Peyer's patch (tissue), 4 donors: ENCODE measurements around the gene ARMC2.

Experiments
- POLR2A ChIP-seq, 2 donors: fragments of 450-650 bp; IDR thresholded peaks; one replicate each; pipeline ENCODE4 v1.5.1; 2017; ENCODE audit warnings: antibody characterized with exemption in 2 of 2, mild to moderate bottlenecking in 2 of 2, moderate library complexity in 2 of 2
- TF ChIP-seq, protein P1 (sequence below), 6 experiments: fragments of 450-650 bp in 4 of 6; fragments of 200-600 bp in 2 of 6; sonication (generic) in 1 of 6; IDR thresholded peaks; one replicate each; pipeline ENCODE4 v1.5.1; 2017 to 2019; ENCODE audit warnings: antibody characterized with exemption in 6 of 6, mild to moderate bottlenecking in 3 of 6, moderate library complexity in 1 of 6

DNA sequence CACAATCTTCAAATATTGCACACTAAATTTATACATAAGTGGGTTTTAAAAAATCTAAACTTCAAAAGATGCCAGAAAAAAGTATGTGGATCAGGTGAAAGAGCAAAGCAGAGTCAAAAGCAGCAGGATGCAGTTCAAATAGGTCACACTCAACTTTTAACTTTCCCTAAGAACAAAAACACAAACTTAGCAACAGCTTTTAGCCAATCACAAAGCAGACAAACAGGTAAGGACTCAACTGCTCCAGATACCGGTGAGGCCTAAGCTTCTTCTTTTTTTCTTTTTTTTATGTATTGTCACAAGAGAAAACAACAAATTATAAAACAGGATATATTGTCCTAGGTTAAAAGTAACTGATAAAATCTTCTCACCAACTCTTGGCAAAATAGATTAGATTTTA, 171.7 kb downstream of the ARMC2 start:
- no peak for TF ChIP-seq POLR2A (IDR thresholded peaks at IDR 0.05)
- TF ChIP-seq, protein P1, sequence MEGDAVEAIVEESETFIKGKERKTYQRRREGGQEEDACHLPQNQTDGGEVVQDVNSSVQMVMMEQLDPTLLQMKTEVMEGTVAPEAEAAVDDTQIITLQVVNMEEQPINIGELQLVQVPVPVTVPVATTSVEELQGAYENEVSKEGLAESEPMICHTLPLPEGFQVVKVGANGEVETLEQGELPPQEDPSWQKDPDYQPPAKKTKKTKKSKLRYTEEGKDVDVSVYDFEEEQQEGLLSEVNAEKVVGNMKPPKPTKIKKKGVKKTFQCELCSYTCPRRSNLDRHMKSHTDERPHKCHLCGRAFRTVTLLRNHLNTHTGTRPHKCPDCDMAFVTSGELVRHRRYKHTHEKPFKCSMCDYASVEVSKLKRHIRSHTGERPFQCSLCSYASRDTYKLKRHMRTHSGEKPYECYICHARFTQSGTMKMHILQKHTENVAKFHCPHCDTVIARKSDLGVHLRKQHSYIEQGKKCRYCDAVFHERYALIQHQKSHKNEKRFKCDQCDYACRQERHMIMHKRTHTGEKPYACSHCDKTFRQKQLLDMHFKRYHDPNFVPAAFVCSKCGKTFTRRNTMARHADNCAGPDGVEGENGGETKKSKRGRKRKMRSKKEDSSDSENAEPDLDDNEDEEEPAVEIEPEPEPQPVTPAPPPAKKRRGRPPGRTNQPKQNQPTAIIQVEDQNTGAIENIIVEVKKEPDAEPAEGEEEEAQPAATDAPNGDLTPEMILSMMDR (IDR thresholded peaks at IDR 0.05) = no peak
